ENCODE results near the gene PPP1R15B. TPM values are rescaled to one million over a fixed set of nuclear protein-coding genes. Genes with fewer than 3 reads are reported as not detected.

Gene PPP1R15B
- total RNA-seq, 1 experiment from 2014 or later = 45.9 TPM

DNA sequence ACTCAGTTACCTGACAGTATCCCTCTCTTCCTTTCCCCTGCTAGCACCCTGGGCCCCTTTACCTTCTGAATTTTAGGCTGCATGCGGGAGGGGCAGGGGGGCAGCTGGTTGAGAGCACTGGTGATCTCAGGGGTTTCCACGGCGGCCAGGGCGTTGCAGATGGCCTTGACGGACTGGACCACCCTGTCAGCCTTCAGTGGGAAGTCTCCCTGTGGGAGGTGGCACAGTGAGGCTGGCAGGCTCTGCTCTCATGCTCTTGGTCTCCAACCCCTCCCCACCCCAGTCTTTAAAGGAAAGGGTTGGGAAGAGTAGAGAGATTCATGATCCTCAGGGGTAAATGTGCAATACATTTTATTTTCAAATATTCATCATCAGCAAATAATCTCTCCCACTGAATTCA, 46.0 kb upstream of the PPP1R15B start:
- no peaks in the 10 kb centered on the region for H3K9me3 ChIP-seq (ENCODE audit: control insufficient read depth, low read depth, low read length)
- H2AFZ ChIP-seq (ENCODE audit: low read length) = no peak overlapping the region
- peaks cover 44 to 49% of the 10 kb centered on the region in 2 experiments for H3K4me1 Mint-ChIP-seq
- no peaks in the 10 kb centered on the region for H3K79me2 ChIP-seq (ENCODE audit: insufficient read depth, low read length)
- no peak overlapping the region for H3K4ac ChIP-seq (ENCODE audit: low read depth, low read length)
- H4K5ac ChIP-seq (ENCODE audit: insufficient read length, low read depth, low read length) = no peak overlapping the region
- no peak overlapping the region for H2BK12ac ChIP-seq (ENCODE audit: insufficient read length, low read depth, low read length)
- no peak overlapping the region for H2BK5ac ChIP-seq (ENCODE audit: insufficient read length, low read length)
- no peaks in the 10 kb centered on the region for H3K9me3 Mint-ChIP-seq
- no peak overlapping the region for H3K4me3 Mint-ChIP-seq
- H3K36me3 Mint-ChIP-seq (ENCODE audit: insufficient read depth in 1 of 3, low read depth in 3 of 3) = peaks cover 16 to 36% (median 33%) of the 10 kb centered on the region in 3 experiments
- no peak overlapping the region for H3T11ph ChIP-seq (ENCODE audit: low read length)
- no peaks in the 10 kb centered on the region for H3K79me1 ChIP-seq (ENCODE audit: insufficient read depth, low read depth, low read length, poor library complexity, severe bottlenecking)
- no peaks in the 10 kb centered on the region for H4K20me1 ChIP-seq (ENCODE audit: control insufficient read depth, insufficient read depth, insufficient read length)
- TF ChIP-seq, protein P1, sequence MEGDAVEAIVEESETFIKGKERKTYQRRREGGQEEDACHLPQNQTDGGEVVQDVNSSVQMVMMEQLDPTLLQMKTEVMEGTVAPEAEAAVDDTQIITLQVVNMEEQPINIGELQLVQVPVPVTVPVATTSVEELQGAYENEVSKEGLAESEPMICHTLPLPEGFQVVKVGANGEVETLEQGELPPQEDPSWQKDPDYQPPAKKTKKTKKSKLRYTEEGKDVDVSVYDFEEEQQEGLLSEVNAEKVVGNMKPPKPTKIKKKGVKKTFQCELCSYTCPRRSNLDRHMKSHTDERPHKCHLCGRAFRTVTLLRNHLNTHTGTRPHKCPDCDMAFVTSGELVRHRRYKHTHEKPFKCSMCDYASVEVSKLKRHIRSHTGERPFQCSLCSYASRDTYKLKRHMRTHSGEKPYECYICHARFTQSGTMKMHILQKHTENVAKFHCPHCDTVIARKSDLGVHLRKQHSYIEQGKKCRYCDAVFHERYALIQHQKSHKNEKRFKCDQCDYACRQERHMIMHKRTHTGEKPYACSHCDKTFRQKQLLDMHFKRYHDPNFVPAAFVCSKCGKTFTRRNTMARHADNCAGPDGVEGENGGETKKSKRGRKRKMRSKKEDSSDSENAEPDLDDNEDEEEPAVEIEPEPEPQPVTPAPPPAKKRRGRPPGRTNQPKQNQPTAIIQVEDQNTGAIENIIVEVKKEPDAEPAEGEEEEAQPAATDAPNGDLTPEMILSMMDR (conservative IDR thresholded peaks at IDR 0.05) = no peak
- no peak overlapping the region for H3K23ac ChIP-seq (ENCODE audit: insufficient read length, low read depth, low read length)
- H2AK5ac ChIP-seq (ENCODE audit: insufficient read length, low read length) = no peak overlapping the region
- no peak overlapping the region for H3K27ac ChIP-seq (ENCODE audit: insufficient read length, low read depth, low read length)
- no peak overlapping the region for H2BK20ac ChIP-seq (ENCODE audit: low read depth, low read length, poor library complexity, severe bottlenecking)
- no peaks in the 10 kb centered on the region for H3K27me3 Mint-ChIP-seq (ENCODE audit: low read depth)
- H3K4me2 ChIP-seq (ENCODE audit: insufficient read depth, insufficient read length, low read length) = no peak overlapping the region
- no peak overlapping the region for H3K56ac ChIP-seq (ENCODE audit: insufficient read length, low read depth, low read length)
- WGBS (ENCODE audit: extremely low coverage, insufficient read length, low lambda C conversion rate) = no CpG with 5 or more reads among the region's 5 CpGs
- H4K8ac ChIP-seq (replicated peaks; ENCODE audit: insufficient read length, low read depth, low read length) = no peak overlapping the region
- no peak overlapping the region for H3K14ac ChIP-seq (ENCODE audit: insufficient read depth, low read length)
- DNase-seq = no peak
- H3K4me1 ChIP-seq (ENCODE audit: insufficient read depth, low read length) = peaks cover 8% of the 10 kb centered on the region; the same call in 1 of the 2 replicates
- no peak overlapping the region for H3K18ac ChIP-seq (ENCODE audit: insufficient read length, low read depth, low read length)
- no peaks in the 10 kb centered on the region for H3K27me3 ChIP-seq (ENCODE audit: insufficient read depth, low read length)
- H3K23me2 ChIP-seq (ENCODE audit: insufficient read length, low read depth, low read length, poor library complexity, severe bottlenecking) = no peaks in the 10 kb centered on the region
- H3K27ac Mint-ChIP-seq = peak overlapping the region in 1 of 3 experiments; percentile 62; a peak in 1 of 7 replicates
- H4K91ac ChIP-seq (ENCODE audit: insufficient read length, low read depth, low read length) = no peak overlapping the region
- no peak overlapping the region for H3K9ac ChIP-seq (ENCODE audit: extremely low read depth, insufficient read length, low read length)
- no peak overlapping the region for H2BK120ac ChIP-seq (ENCODE audit: low read depth, low read length, poor library complexity, severe bottlenecking)
- H2BK15ac ChIP-seq (ENCODE audit: low read depth, low read length) = no peak overlapping the region
